CD4-positive, alpha-beta memory T cell (primary cell): ENCODE measurements around the gene ZNF337. TPM values are rescaled to one million over a fixed set of nuclear protein-coding genes. Genes with fewer than 3 reads are reported as not detected.
A peak's percentile ranks its signal among the peaks of the same experiment; 100 is the strongest.
"Not testable (repeated sequence)": the region's sequence is repeated elsewhere in the genome, so short reads cannot be mapped to it uniquely, and the experiment has no call there.

Experiments used
- CTCF ChIA-PET: fragments of 350-600 bp; sonication (Branson Sonifier 250); formaldehyde crosslinking; loops from one replicate; lab custom pipeline; 2021; ENCODE audit warnings: inconsistent platforms; ENCODE audit not compliant: partially characterized antibody; lab: Charles Lee
- POLR2A ChIA-PET: fragments of 350-600 bp; sonication (Branson Sonifier 250); formaldehyde crosslinking; loops from one replicate; lab custom pipeline; 2021; ENCODE audit not compliant: partially characterized antibody; lab: Charles Lee
- DNase-seq, 5 donors: peaks; one replicate each; pipeline versions ENCODE4 v3.0.0 to v3.0.0-alpha.2; 2020 to 2022; ENCODE audit warnings: mixed read lengths in 1 of 5
- H3K27ac ChIP-seq: one replicate; pipeline ENCODE4 v1.7.0; 2013; ENCODE audit warnings: low read depth, low read length
- H3K27me3 ChIP-seq: 2 replicates; pipeline ENCODE4 v1.7.0; 2013; ENCODE audit warnings: mild to moderate bottlenecking, low read length, moderate library complexity; ENCODE audit not compliant: insufficient read depth
- H3K36me3 ChIP-seq: 2 replicates; pipeline ENCODE4 v1.7.0; 2013; ENCODE audit warnings: mild to moderate bottlenecking, low read length, moderate library complexity; ENCODE audit not compliant: insufficient read depth
- H3K4me1 ChIP-seq: 2 replicates; pipeline ENCODE4 v1.7.0; 2013; ENCODE audit warnings: mild to moderate bottlenecking, low read length, moderate library complexity; ENCODE audit not compliant: insufficient read depth
- H3K4me3 ChIP-seq, 2 donors: one replicate each; pipeline ENCODE4 v1.7.0; 2013; ENCODE audit warnings: low read length in 2 of 2, mild to moderate bottlenecking in 1 of 2
- H3K9me3 ChIP-seq, 2 donors: one replicate each; pipeline ENCODE4 v1.7.0; 2013; ENCODE audit warnings: low read length in 2 of 2, control low read depth in 1 of 2; ENCODE audit not compliant: control insufficient read depth in 1 of 2
- H3K27ac Mint-ChIP-seq, 7 donors: one replicate each; pipeline ENCODE4 v1.8.0; 2020 to 2021; ENCODE audit warnings: mixed read lengths in 7 of 7, mild to moderate bottlenecking in 6 of 7, inconsistent platforms in 3 of 7, moderate library complexity in 3 of 7
- H3K27me3 Mint-ChIP-seq, 2 donors: one replicate each; pipeline ENCODE4 v1.8.0; 2020 to 2021; ENCODE audit warnings: mixed read lengths in 2 of 2
- H3K36me3 Mint-ChIP-seq, 2 donors: one replicate each; pipeline ENCODE4 v1.8.0; 2020 to 2021; ENCODE audit warnings: mixed read lengths in 2 of 2, inconsistent platforms in 1 of 2, mild to moderate bottlenecking in 1 of 2
- H3K4me1 Mint-ChIP-seq, 4 donors: one replicate each; pipeline ENCODE4 v1.8.0; 2020 to 2021; ENCODE audit warnings: mixed read lengths in 4 of 4, mild to moderate bottlenecking in 1 of 4
- H3K4me3 Mint-ChIP-seq, 8 donors: one replicate each; pipeline ENCODE4 v1.8.0; 2020 to 2021; ENCODE audit warnings: mixed read lengths in 8 of 8, mild to moderate bottlenecking in 7 of 8, moderate library complexity in 6 of 8, inconsistent platforms in 3 of 8
- H3K9me3 Mint-ChIP-seq, 8 donors: one replicate each; pipeline ENCODE4 v1.8.0; 2020 to 2021; ENCODE audit warnings: mixed read lengths in 8 of 8, mild to moderate bottlenecking in 5 of 8, inconsistent platforms in 3 of 8, moderate library complexity in 1 of 8
- intact Hi-C: fragments of 100-400 bp; cut with micrococcal nuclease; formaldehyde crosslinking; loops from one replicate; pipeline ENCODE4 v1.15.1; 2023
- polyA plus RNA-seq, 2 donors: library from polyadenylated mRNA; unstranded; fragments of 300-500 nt; fragmentation: Illumina TruSeq; gene quantifications; one replicate each; pipeline ENCODE4 v1.2.3, GENCODE V29; 2021
- total RNA-seq, 2 experiments: library from RNA; stranded (reverse); gene quantifications; one replicate each; pipeline ENCODE4 v1.2.3, GENCODE V29; 2021

Gene ZNF337
- total and polyA plus RNA-seq, 4 experiments from 2014 or later = 3.3 to 36.6 (median 27.3) TPM

DNA sequence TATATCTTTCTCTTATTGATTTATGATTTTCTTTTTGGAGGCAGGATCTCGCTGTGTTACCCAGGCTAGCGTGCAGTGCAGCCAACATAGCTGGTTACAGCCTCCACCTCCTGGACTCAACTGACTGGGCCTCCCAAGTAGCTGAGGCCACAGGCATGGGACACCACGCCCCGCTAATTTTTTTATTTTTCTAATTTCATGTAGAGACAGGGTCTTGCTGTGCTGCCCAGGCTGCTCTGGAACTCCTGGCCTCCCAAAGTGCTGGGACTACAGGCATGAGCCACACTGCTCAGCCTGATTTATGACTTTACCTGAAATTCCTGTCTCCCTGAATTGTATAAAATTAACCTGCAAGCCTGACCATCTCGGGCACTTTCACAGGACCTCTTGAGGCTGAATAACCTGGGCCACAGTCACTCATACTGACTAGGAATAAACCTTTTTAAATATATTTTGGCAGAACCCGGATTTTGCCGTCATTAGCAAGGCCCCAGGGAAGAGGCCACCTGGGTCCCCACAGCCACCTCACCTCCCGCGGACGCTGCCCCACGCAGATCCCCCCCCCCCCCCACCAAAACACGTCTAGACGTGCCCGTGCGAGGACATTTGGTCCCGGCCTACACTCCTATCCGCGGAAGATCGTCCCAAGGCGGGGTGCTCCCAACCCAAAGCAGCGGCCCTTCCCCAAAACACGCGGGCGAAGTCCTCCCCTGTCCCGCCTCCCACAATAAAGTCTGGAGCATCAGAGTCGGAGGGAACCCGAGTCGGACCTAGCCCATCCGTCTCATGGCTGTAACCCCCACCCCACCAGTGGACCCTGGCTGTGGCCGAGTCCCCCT, 902 bp downstream of the ZNF337 start:
- intact Hi-C loops = loop anchor here (1.0 to 5.0 kb wide), 7 partner anchors 12 to 703 kb away; partner anchors contain the start of genes ABHD12, APMAP and ENTPD6
- Histone ChIP-seq H3K27ac (peak overlapping the region; percentile 71), H3K4me3 (peak overlapping the region; percentile 63 to 79), H3K4me1 (peaks cover 19% of the 10 kb centered on the region), H3K36me3 (no peaks in the 10 kb centered on the region), H3K27me3 (no peaks in the 10 kb centered on the region), H3K9me3 (no peaks in the 10 kb centered on the region)
- ChIA-PET CTCF (no interaction called here), POLR2A (interaction anchor here (1.1 to 2.1 kb wide), 2 partner anchors 10 to 23 kb away, joined by 4 to 6 read pairs; no protein-coding TSS in a partner anchor)
- H3K27me3 Mint-ChIP-seq = no peaks in the 10 kb centered on the region
- H3K4me3 Mint-ChIP-seq = peak overlapping the region; percentile 92 to 99 (median 96)
- peak overlapping the region; percentile 63 to 94 (median 83) for H3K27ac Mint-ChIP-seq
- H3K4me1 Mint-ChIP-seq = peaks cover 32 to 54% (median 40%) of the 10 kb centered on the region in 4 donors
- H3K36me3 Mint-ChIP-seq = peaks cover 24 to 25% of the 10 kb centered on the region in 2 donors
- H3K9me3 Mint-ChIP-seq = peaks cover 6 to 13% (median 11%) of the 10 kb centered on the region in 8 donors
- peak in 1 of 5 donors; percentile 9 for DNase-seq

DNA sequence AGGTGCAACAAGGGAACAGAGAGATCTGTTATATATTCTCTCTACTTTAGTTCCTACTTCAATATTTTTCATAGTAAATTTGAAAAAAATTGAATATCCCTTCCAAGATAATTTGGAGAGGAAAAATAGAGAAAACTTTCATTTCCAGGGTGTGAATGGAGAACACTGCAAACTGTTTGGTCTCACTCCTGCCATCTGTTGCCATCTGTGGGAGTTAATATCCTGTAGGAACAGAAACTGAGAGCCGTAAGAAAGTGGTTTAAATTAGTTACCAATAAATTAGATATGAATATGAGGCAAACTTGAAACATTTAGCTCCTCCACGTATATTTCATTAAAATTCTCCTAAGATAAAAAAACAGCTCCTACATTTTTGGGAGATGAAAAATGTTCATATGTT, 4.2 kb downstream of the ZNF337 start:
- ChIA-PET POLR2A (no interaction called here), CTCF (interaction anchor here (1.2 kb wide), 1 partner anchor 32 kb away, joined by 3 read pairs; no protein-coding TSS in a partner anchor)
- Mint-ChIP-seq H3K27me3 (no peaks in the 10 kb centered on the region), H3K36me3 (peaks cover 24 to 32% of the 10 kb centered on the region in 2 donors), H3K4me3 (peak overlapping the region in 1 of 8 donors; percentile 26), H3K27ac (peak overlapping the region in 3 of 7 donors; percentile 10 to 52 (median 18)), H3K4me1 (peaks cover 29 to 45% (median 36%) of the 10 kb centered on the region in 4 donors), H3K9me3 (no peaks in the 10 kb centered on the region)
- Histone ChIP-seq H3K4me1 (peaks cover 12% of the 10 kb centered on the region), H3K9me3 (no peaks in the 10 kb centered on the region), H3K27me3 (no peaks in the 10 kb centered on the region), H3K36me3 (no peaks in the 10 kb centered on the region), H3K27ac (no peak overlapping the region), H3K4me3 (no peak overlapping the region)
- intact Hi-C loops = no loop called here
- no peak for DNase-seq

DNA sequence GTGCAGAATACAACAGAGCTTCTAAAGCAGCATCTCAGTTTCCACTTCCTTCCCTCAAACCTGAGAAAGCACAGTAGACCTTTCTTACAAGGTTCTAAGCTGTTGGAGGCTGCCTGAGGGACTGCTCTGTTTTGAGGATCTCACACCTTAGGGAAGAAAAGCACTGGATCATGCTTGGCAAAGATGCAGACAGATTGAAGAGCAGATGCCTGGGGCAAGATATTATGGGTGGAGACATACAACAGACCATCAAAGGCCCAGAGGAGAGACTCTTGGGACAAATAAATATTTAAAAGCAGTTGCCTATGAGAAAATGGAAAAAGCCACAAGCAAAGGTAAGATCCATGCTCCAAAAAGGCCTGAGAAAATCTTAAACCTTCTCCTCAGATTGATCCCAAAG, 6.2 kb downstream of the ZNF337 start:
- Mint-ChIP-seq H3K4me1 (peaks cover 25 to 40% (median 32%) of the 10 kb centered on the region in 4 donors), H3K36me3 (peaks cover 27 to 31% of the 10 kb centered on the region in 2 donors), H3K4me3 (no peak overlapping the region), H3K27me3 (no peaks in the 10 kb centered on the region), H3K9me3 (no peaks in the 10 kb centered on the region), H3K27ac (peak overlapping the region in 1 of 7 donors; percentile 19)
- no peaks in the 10 kb centered on the region for H3K27me3 ChIP-seq
- H3K27ac ChIP-seq = no peak overlapping the region
- DNase-seq = no peak
- H3K9me3 ChIP-seq = no peaks in the 10 kb centered on the region
- H3K4me1 ChIP-seq = peaks cover 4% of the 10 kb centered on the region
- no peak overlapping the region for H3K4me3 ChIP-seq
- intact Hi-C loops = no loop called here
- H3K36me3 ChIP-seq = no peaks in the 10 kb centered on the region
- ChIA-PET CTCF (no interaction called here), POLR2A (no interaction called here)

DNA sequence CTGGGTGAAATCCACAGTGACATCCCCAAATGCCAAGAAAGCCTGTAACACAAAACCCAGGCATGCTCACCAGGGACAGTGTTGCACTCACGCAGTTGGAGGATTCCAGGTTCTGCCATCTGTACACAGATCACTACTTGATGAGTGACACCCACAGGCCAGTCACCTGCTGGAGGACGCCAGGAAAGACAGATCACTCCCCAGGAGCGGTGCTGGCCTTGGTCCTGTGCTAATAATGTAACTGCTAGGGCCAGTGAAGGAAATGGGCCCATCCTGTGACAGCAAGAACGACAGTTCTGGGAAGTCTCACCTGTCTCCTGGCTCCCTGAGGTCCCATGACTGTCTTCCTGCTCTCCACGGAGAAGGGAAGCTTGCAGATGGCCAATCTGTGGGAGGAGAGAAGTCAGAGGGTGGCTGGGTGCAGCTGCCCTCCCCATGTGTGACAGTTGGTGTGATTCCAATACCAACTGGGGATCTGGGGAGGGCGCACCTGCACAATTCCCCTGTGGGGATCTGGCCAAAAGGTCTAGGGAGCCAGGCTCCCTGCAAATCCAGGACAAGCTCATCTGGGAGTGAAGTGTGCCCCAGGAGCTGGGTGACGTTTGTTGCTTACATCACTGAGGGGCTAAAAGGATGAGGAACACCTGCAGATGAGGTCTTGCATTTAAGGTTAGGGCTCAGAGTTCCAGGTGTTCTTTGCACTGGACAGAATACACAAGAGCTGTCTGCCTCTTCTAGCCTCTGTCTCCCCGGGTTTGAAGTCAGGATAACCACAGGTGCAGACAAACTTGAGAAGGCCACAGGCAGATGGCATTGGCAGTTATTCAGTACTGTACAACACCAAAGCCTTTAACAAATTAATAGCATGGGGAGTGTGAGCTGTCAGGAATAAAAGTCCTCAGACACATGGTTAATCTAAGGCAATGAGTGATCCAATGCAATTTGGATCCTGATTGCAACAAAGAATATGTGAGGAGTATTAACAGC, 10.3 kb downstream of the ZNF337 start:
- POLR2A ChIA-PET = no interaction called here
- Mint-ChIP-seq H3K9me3 (peaks cover 0 to 3% (median 0%) of the 10 kb centered on the region in 8 donors), H3K27me3 (no peaks in the 10 kb centered on the region), H3K27ac (peak overlapping the region in 3 of 7 donors; percentile 18 to 57 (median 19)), H3K4me3 (no peak overlapping the region), H3K36me3 (peaks cover 43 to 50% of the 10 kb centered on the region in 2 donors), H3K4me1 (peaks cover 16 to 31% (median 20%) of the 10 kb centered on the region in 4 donors)
- peak in 1 of 5 donors; percentile 34 for DNase-seq
- no peaks in the 10 kb centered on the region for H3K36me3 ChIP-seq
- no peak overlapping the region for H3K27ac ChIP-seq
- no peaks in the 10 kb centered on the region for H3K4me1 ChIP-seq
- H3K9me3 ChIP-seq = no peaks in the 10 kb centered on the region
- intact Hi-C loops = no loop called here
- CTCF ChIA-PET = no interaction called here
- no peaks in the 10 kb centered on the region for H3K27me3 ChIP-seq
- no peak overlapping the region for H3K4me3 ChIP-seq

GRCh38 chr20:25685276-25686080, 11.2 kb downstream of the ZNF337 start:
- Mint-ChIP-seq H3K4me1 (peaks cover 13 to 25% (median 17%) of the 10 kb centered on the region in 4 donors), H3K27me3 (no peaks in the 10 kb centered on the region), H3K36me3 (peaks cover 44 to 51% of the 10 kb centered on the region in 2 donors), H3K9me3 (peaks cover 0 to 3% (median 0%) of the 10 kb centered on the region in 8 donors), H3K4me3 (no peak overlapping the region), H3K27ac (no peak overlapping the region)
- Histone ChIP-seq H3K27ac (no peak overlapping the region), H3K36me3 (peaks cover 8% of the 10 kb centered on the region), H3K4me3 (no peak overlapping the region), H3K9me3 (no peaks in the 10 kb centered on the region), H3K27me3 (no peaks in the 10 kb centered on the region), H3K4me1 (no peaks in the 10 kb centered on the region)
- POLR2A ChIA-PET = no interaction called here
- CTCF ChIA-PET = no interaction called here
- no peak for DNase-seq
- intact Hi-C loops = no loop called here

GRCh38 chr20:25683826-25684225, 12.8 kb downstream of the ZNF337 start:
- H3K27me3 Mint-ChIP-seq, H3K4me3 ChIP-seq, H3K27ac ChIP-seq, H3K4me3 Mint-ChIP-seq, H3K4me1 ChIP-seq, H3K9me3 ChIP-seq, DNase-seq, POLR2A ChIA-PET, intact Hi-C loops, H3K9me3 Mint-ChIP-seq, H3K27ac Mint-ChIP-seq, H3K27me3 ChIP-seq, CTCF ChIA-PET: not testable (repeated sequence)
- Mint-ChIP-seq H3K4me1 (peaks cover 12 to 22% (median 15%) of the 10 kb centered on the region in 4 donors), H3K36me3 (peaks cover 49 to 51% of the 10 kb centered on the region in 2 donors)
- H3K36me3 ChIP-seq = peaks cover 13% of the 10 kb centered on the region
